ENCODE results near the gene OR8I2. TPM values are rescaled to one million over a fixed set of nuclear protein-coding genes. Genes with fewer than 3 reads are reported as not detected.
"Not testable (repeated sequence)": the region's sequence is repeated elsewhere in the genome, so short reads cannot be mapped to it uniquely, and the experiment has no call there.

The OR8I2 gene
- total RNA-seq = not detected

DNA sequence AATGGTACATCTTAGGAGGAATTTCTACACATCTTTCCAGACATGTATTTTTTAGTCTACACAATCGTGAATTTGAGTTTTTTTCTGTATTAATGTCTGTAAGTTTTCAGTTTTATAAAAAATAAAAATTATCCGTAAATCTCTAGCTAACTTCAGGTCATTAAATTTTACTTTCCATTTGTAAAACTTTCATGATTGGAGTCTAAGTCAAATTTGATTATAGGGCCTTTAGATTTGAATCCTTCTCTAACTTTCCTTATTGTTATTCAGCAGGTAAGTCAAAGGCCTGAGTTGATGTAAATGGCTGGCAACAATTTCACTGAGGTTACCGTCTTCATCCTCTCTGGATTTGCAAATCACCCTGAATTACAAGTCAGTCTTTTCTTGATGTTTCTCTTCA lies at the start of gene OR8I2:
Gene OR8I2, plus strand, starts transcription at position 301 of the 400 bp plus-strand sequence. Its CDS starts 0 bp downstream, at position 301.
- ATAC-seq (no peak), DNase-seq (ENCODE audit: low spot score) (no peak)

DNA sequence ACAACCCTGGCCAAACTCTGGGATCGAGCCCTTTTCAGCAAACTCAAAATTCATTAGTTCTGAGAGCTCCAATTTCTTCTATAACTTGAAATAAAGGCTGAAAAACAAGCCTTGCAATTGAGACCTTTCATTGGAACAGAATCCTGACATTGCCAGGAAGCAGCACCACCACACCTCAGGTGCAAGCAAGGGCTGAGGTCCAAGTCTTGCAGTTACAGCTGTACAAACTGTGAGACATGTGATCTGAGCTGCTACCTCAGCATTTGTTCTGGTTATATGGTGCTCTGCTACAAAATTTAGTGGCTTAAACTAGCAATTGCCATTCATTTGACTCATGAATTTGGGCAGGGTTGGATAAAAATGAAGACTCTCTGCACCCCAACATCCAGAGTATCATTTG lies 47.6 kb upstream of the OR8I2 start:
- no peak for ATAC-seq
- DNase-seq (ENCODE audit: low spot score) = no peak

DNA sequence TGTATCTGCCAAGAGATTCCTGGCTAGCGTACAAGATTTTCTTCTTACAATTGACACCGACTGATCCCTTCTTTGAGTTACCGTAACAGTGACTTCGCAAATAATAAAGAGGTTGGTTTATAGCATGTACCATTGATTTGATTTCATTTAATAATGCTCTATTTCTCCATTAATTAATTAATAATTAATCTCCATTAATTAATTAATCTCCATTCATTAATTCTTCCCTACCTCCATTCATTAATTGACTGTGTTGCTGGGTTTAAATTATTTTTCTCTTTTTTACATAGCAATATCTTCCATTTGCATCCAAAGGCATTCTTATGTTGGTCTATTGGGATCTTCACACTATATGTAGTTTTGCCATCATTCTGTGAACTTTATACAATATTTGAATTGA lies 44.6 kb upstream of the OR8I2 start:
- DNase-seq (ENCODE audit: low spot score) = no peak
- ATAC-seq = no peak

DNA sequence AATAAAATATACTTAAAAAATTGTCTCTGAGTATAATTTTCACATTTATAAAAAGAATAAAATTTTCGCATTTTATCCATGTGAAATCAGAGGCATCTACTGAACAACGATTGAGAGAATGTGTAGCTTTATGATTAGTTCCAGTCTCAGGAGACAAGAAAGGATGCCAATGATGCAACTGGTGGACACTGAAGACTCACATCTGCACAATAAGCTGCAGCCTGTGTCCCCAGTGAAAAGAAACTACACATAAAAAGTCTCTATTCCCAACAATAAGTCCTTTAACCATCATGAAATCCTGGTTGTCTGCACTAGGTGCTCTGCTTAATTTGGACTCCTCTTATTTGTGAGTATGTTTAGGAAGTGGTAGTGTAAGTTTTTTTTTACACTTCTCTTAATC lies 43.6 kb upstream of the OR8I2 start:
- no peak for ATAC-seq
- DNase-seq (ENCODE audit: low spot score) = no peak

DNA sequence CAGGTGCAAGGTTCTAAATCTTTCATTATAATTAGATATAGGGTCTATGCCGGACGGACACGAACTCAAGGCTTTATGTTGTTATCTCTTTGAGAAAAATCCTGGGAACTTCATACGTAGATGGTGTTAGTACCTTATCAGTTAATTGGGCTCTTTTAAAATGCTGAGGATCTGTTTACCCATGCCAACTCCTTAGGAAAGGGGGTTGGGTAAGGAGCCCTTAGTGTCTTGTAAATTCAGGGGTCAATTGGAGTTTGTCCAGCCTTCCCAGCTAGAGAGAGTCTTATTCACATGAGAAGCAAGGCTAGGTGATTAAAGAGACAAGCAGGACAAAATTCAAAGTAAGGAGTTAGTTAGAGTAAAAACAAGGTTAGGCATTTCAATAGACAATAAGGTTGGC lies 36.7 kb upstream of the OR8I2 start:
- ATAC-seq; DNase-seq (ENCODE audit: low spot score): not testable (repeated sequence)

DNA sequence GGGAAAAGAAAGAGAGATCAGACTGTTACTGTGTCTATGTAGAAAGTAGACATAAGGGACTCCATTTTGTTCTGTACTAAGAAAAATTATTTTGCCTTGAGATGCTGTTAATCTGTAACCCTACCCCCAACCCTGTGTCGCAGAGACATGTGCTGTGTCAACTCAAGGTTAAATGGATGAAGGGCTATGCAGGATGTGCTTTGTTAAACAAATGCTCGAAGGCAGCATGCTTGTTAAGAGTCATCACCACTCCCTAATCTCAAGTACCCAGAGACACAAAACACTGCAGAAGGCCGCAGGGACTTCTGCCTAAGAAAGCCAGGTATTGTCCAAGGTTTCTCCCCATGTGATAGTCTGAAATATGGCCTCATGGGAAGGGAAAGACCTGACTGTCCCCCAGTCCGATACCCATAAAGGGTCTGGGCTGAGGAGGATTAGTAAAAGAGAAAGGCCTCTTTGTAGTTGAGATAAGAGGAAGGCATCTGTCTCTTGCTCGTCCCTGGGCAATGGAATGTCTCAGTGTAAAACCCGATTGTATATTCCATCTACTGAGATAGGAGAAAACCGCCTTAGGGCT lies 35.4 kb upstream of the OR8I2 start:
- not testable (repeated sequence) for ATAC-seq; DNase-seq (ENCODE audit: low spot score)

DNA sequence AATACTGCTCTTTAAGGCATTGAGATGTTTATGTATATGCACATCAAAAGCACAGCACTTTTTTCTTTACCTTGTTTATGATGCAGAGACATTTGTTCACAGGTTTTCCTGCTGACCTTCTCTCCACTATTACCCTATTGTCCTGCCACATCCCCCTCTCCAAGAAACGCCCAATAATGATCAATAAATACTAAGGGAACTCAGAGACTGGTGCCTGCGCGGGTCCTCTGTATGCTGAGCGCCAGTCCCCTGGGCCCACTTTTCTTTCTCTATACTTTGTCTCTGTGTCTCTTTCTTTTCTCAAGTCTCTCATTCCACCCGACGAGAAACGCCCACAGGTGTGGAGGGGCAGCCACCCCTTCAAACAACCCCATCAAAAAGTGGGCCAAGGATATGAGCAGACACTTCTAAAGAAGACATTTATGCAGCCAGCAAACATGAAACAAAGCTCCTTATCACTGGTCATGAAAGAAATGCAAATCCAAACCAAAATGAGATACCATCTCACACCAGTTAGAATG lies 34.8 kb upstream of the OR8I2 start:
- ATAC-seq = not testable (repeated sequence)

DNA sequence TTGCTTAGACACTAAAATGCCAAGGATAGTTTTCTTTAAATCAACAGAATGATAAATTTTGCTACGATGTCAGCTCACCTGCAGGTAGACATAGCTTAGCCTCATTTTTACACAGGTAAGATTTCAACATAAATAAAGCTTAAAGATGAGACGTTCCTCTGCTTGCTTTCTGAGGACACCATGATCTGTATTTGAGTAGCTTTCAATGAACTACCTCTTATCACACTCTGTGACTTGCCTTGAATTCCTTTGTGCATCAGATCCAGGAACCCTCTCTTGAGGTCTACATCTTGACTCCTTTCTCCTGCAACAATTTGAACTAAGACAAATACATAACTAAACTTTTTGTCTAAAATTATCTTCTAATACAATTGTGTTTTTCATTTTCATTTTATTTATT lies 26.1 kb upstream of the OR8I2 start:
- DNase-seq (ENCODE audit: low spot score) = no peak
- ATAC-seq = no peak

More for the DNA sequence above, 34.8 kb upstream of the OR8I2 start:
- DNase-seq (ENCODE audit: low spot score) = not testable (repeated sequence)

DNA sequence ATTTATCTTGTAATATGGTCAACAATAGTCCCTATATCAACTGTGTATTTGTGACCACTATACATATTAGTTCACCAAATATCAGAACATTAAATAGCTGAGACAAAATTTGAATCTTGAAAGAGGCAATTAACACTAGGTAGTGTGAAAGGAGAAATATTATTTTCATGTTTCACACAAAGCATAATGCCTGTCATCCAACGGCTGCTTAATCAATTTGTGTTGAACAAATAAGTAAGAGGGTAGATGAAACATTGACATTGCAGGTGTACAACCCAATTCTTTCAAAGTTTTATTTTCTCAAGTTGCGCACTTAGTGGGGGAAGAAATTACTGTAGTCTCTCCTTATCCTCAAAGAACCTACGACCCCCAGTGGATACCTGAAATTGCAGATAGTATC lies 3.4 kb upstream of the OR8I2 start:
- DNase-seq (ENCODE audit: low spot score) = no peak
- no peak for ATAC-seq

DNA sequence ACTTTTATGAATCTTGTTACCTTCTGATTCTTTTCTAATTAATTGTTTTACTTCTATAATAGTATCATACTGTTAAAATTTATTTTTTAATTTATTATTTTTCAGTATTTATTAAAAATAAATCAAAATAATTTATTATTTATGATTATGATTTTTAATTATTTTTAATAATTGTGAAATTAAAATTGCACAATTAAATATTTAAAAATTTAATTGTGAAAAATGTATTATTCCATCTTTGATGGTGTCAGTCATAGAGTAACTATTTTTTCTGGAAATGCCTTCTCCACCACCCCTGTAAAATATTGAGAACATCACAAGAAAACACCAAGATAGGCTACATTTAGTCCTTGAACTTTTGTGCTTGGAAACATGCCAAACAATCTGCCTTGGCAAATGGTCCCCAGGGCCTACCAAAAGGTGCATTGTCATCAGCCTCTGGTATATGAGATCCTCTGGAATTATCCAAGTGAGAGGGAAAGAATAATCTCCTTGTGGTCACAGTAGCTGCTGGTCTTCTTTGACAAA lies 10.2 kb downstream of the OR8I2 start, which contains the start of gene OR8H2:
Gene OR8H2, plus strand, starts transcription at position 478 of the 528 bp plus-strand sequence. CDS start 1,356 bp downstream, outside the sequence.
- DNase-seq (ENCODE audit: low spot score) = no peak
- ATAC-seq = no peak

DNA sequence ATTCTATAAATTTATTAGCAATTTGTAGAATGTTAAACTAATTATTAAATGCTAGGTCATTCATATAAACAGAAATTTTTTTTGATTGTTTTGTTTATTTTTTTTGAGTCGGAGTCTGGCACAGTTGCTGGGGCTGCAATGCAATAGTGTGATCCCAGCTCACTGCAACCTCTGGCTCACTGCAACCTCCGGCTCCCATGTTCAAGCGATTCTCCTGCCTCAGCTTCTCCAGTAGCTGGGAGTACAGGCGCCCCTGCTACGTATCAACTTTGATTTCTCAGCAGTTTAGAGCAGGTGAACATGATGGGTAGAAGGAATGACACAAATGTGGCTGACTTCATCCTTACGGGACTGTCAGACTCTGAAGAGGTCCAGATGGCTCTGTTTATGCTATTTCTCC lies 29.0 kb downstream of the OR8I2 start, which contains the start of gene OR8H3:
Gene OR8H3, plus strand, starts transcription at position 301 of the 400 bp plus-strand sequence. Its CDS starts 0 bp downstream, at position 301.
- ATAC-seq (no peak), DNase-seq (ENCODE audit: low spot score) (no peak)

DNA sequence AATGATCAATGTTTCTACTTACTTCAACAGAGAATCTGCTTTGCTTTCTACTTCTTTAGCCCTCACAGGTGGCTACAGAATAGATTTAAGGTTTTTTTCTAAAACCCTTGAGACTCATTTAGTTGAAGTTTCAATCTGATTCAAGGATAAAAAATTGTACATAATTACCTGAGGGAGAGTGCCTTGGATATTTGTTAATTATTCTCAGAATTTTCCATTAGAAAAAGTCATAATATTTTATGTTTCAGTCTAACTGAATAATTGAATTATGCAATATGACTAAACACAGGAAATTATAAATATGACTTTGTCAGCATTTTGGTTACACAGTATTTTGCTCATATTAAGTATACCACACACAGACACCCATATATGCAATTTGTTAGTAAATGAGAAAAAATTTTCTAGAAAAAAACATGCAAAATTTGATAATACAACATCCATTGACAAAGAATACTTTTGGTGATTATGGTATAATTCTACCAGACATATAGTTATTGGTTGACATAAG lies 47.1 kb downstream of the OR8I2 start, which contains the start of gene OR8J3:
Gene OR8J3, minus strand, starts transcription at position 51 of the 511 bp plus-strand sequence. CDS start 2,483 bp downstream, outside the sequence.
- no peak for DNase-seq (ENCODE audit: low spot score)
- ATAC-seq = no peak

DNA sequence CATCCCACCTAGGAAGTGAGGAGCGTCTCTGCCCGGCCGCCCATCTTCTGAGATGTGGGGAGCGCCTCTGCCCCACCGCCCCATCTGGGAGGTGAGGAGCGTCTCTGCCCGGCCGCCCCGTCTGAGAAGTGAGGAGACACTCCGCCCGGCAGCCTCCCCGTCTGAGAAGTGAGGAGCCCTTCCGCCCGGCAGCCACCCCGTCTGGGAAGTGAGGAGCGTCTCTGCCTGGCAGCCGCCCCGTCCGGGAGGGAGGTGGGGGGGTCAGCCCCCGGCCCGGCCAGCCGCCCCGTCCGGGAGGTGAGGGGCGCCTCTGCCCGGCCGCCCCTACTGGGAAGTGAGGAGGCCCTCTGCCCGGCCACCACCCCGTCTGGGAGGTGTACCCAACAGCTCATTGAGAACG lies 50.6 kb downstream of the OR8I2 start:
- not testable (repeated sequence) for ATAC-seq; DNase-seq (ENCODE audit: low spot score)

Other genes starting within 250 kb of the OR8I2 start
- gene TRIM51, start 210.0 kb upstream of the OR8I2 start, total RNA-seq = not detected
- not detected for gene OR5W2, start 178.7 kb upstream of the OR8I2 start, total RNA-seq
- not detected for gene OR5I1, start 156.9 kb upstream of the OR8I2 start, total RNA-seq
- gene OR10AG1, start 123.4 kb upstream of the OR8I2 start, total RNA-seq = not detected
- gene OR5F1, start 98.7 kb upstream of the OR8I2 start, total RNA-seq = not detected
- not detected for gene OR5AS1, start 65.7 kb upstream of the OR8I2 start, total RNA-seq
- not detected for gene OR8H2, start 10.4 kb downstream of the OR8I2 start, total RNA-seq
- gene OR8H3, start 29.1 kb downstream of the OR8I2 start, total RNA-seq = not detected
- not detected for gene OR8J3, start 46.9 kb downstream of the OR8I2 start, total RNA-seq
- not detected for gene OR8K5, start 67.0 kb downstream of the OR8I2 start, total RNA-seq
- gene OR5J2, start 83.3 kb downstream of the OR8I2 start, total RNA-seq = not detected
- gene OR5T2, start 140.9 kb downstream of the OR8I2 start, total RNA-seq = not detected
- gene OR5T3, start 158.9 kb downstream of the OR8I2 start, total RNA-seq = not detected
- gene OR5T1, start 180.8 kb downstream of the OR8I2 start, total RNA-seq = not detected
- not detected for gene OR8H1, start 198.9 kb downstream of the OR8I2 start, total RNA-seq
- gene OR8K3, start 221.8 kb downstream of the OR8I2 start, total RNA-seq = not detected

Data from left lobe of liver (tissue), 2 donors.